Activated T-helper 2 cell treated with anti-CD3 and anti-CD28 coated beads, Interferon-gamma antibody, Interleukin-2, Interleukin-4, amounts not matched to agents 10 μg/mL and 5 μg/mL and 100 μg/mL, durations not matched to agents 14 hours and 24 hours and 36 hours (primary cell): ENCODE data around the gene EVI2B. TPM values are rescaled to one million over a fixed set of nuclear protein-coding genes. Genes with fewer than 3 reads are reported as not detected.
"Not testable (repeated sequence)": the region's sequence is repeated elsewhere in the genome, so short reads cannot be mapped to it uniquely, and the experiment has no call there.

Experiments used
- DNase-seq: peaks from one replicate; pipeline ENCODE4 v3.0.0; 2021; ENCODE audit warnings: low spot score
- H3K27ac Mint-ChIP-seq: one replicate; pipeline ENCODE4 v1.8.0; 2021; ENCODE audit warnings: mixed read lengths
- H3K27me3 Mint-ChIP-seq: one replicate; pipeline ENCODE4 v1.8.0; 2021; ENCODE audit warnings: low read depth, mixed read lengths
- H3K36me3 Mint-ChIP-seq: one replicate; pipeline ENCODE4 v1.8.0; 2021; ENCODE audit warnings: low read depth, mixed read lengths
- H3K4me1 Mint-ChIP-seq: one replicate; pipeline ENCODE4 v1.8.0; 2021; ENCODE audit warnings: low read depth, mixed read lengths
- H3K4me3 Mint-ChIP-seq: one replicate; pipeline ENCODE4 v1.8.0; 2021; ENCODE audit warnings: low read depth, mild to moderate bottlenecking, moderate library complexity, mixed read lengths
- H3K9me3 Mint-ChIP-seq: one replicate; pipeline ENCODE4 v1.8.0; 2021; ENCODE audit warnings: mixed read lengths
- intact Hi-C: fragments of 100-400 bp; cut with micrococcal nuclease; formaldehyde crosslinking; loops from one replicate; pipeline ENCODE4 v1.15.1; 2023
- total RNA-seq: library from RNA; stranded (reverse); gene quantifications from 2 replicates; pipeline ENCODE4 v1.2.3, GENCODE V29; 2022

EVI2B gene, protein sequence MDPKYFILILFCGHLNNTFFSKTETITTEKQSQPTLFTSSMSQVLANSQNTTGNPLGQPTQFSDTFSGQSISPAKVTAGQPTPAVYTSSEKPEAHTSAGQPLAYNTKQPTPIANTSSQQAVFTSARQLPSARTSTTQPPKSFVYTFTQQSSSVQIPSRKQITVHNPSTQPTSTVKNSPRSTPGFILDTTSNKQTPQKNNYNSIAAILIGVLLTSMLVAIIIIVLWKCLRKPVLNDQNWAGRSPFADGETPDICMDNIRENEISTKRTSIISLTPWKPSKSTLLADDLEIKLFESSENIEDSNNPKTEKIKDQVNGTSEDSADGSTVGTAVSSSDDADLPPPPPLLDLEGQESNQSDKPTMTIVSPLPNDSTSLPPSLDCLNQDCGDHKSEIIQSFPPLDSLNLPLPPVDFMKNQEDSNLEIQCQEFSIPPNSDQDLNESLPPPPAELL
- total RNA-seq: 13.0 and 13.9 TPM in 2 replicates

DNA sequence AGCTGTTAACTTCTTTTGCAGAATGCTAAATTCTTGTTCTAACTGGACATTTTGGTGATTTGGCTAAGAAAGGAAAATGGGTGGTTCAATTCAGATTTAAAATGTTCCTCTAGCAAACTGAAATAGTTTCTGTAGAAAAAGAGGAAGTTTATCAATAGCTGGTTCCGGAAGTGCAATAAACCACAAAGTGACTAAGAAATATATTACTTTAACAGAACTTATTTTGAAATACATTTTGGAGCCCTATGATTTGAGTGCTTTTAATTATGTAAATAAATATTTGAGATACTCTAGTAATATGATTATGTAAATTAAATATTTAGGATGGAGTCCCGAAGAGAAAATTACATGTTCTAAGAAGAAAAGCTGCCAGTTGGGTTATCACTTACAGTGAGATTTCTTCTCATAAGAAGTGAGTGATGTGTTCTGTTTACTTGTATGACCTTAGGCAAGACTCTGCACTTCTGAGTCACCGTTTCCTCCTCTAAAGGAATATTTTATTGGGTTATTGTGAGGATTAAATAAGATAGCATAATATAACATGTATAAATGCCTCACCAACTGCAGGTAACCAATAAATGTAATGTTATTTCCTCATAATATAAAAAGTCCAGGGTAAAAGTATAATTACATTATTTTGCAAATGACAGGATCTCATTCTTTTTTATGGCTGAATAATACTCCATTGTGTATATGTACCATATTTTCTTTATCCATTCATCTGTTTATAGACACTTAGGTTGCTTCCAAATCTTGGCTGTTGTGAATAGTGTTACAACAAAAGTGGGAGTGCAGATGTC is at the start of gene EVI2B:
EVI2B (minus strand) TSS at position 73 of the 800 bp plus-strand sequence. CDS start 8,445 bp downstream, outside the sequence.
- intact Hi-C loops: loop anchor here (5.0 kb wide), 3 partner anchors 178 to 492 kb away; partner anchors contain the start of gene CRLF3
- Mint-ChIP-seq H3K36me3 (peaks cover 48% of the 10 kb centered on the region), H3K4me3 (peak within 1 kb of the TSS; percentile 88), H3K4me1 (peaks cover 51% of the 10 kb centered on the region), H3K27me3 (no peaks in the 10 kb centered on the region), H3K27ac (peak within 1 kb of the TSS; percentile 96), H3K9me3 (no peaks in the 10 kb centered on the region)
- no peak for DNase-seq

- Mint-ChIP-seq H3K27me3 (no peaks in the 10 kb centered on the region), H3K27ac (no peak overlapping the region), H3K4me3 (no peak overlapping the region), H3K36me3 (peaks cover 31% of the 10 kb centered on the region), H3K9me3 (no peaks in the 10 kb centered on the region), H3K4me1 (peaks cover 1% of the 10 kb centered on the region)
- DNase-seq: no peak
- intact Hi-C loops: no loop called here
Observed at GRCh38 chr17:31357839-31358394, 44.1 kb upstream of the EVI2B start.

GRCh38 chr17:31357091-31357490 is 43.2 kb upstream of the EVI2B start:
- Mint-ChIP-seq H3K4me3 (no peak overlapping the region), H3K27ac (no peak overlapping the region), H3K4me1 (no peaks in the 10 kb centered on the region), H3K36me3 (peaks cover 28% of the 10 kb centered on the region), H3K27me3 (no peaks in the 10 kb centered on the region), H3K9me3 (no peaks in the 10 kb centered on the region)
- no peak for DNase-seq
- intact Hi-C loops: no loop called here

GRCh38 chr17:31355935-31356334 is 42.1 kb upstream of the EVI2B start:
- intact Hi-C loops: no loop called here
- no peak overlapping the region for H3K4me3 Mint-ChIP-seq
- H3K27me3 Mint-ChIP-seq: no peaks in the 10 kb centered on the region
- H3K9me3 Mint-ChIP-seq: no peaks in the 10 kb centered on the region
- H3K36me3 Mint-ChIP-seq: peaks cover 25% of the 10 kb centered on the region
- no peak overlapping the region for H3K27ac Mint-ChIP-seq
- H3K4me1 Mint-ChIP-seq: no peaks in the 10 kb centered on the region
- DNase-seq: no peak

GRCh38 chr17:31349454-31349853 is 35.6 kb upstream of the EVI2B start:
- Mint-ChIP-seq H3K27ac (no peak overlapping the region), H3K36me3 (peaks cover 14% of the 10 kb centered on the region), H3K4me1 (no peaks in the 10 kb centered on the region), H3K4me3 (no peak overlapping the region), H3K9me3 (no peaks in the 10 kb centered on the region), H3K27me3 (no peaks in the 10 kb centered on the region)
- no peak for DNase-seq
- intact Hi-C loops: no loop called here

DNA sequence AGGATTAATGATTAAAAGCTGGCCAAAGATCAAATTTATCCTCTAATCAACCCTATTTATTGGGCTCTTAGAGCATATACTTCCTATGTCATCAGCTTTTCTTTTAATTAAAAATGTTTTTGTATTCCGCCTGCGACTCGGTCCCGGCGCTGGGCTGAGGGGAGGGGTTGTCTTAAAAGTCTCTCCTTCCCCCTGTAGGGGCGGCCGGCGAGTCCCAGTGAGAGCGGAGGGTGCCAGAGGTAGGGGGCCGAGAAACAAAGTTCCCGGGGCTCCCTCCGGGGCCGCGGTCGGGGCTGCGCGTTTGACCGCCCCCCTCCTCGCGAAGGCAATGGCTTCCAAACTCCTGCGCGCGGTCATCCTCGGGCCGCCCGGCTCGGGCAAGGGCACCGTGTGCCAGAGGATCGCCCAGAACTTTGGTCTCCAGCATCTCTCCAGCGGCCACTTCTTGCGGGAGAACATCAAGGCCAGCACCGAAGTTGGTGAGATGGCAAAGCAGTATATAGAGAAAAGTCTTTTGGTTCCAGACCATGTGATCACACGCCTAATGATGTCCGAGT is 31.4 kb upstream of the EVI2B start:
- peaks cover 17% of the 10 kb centered on the region for H3K36me3 Mint-ChIP-seq
- intact Hi-C loops, H3K9me3 Mint-ChIP-seq, DNase-seq, H3K4me1 Mint-ChIP-seq, H3K27ac Mint-ChIP-seq, H3K4me3 Mint-ChIP-seq, H3K27me3 Mint-ChIP-seq: not testable (repeated sequence)

DNA sequence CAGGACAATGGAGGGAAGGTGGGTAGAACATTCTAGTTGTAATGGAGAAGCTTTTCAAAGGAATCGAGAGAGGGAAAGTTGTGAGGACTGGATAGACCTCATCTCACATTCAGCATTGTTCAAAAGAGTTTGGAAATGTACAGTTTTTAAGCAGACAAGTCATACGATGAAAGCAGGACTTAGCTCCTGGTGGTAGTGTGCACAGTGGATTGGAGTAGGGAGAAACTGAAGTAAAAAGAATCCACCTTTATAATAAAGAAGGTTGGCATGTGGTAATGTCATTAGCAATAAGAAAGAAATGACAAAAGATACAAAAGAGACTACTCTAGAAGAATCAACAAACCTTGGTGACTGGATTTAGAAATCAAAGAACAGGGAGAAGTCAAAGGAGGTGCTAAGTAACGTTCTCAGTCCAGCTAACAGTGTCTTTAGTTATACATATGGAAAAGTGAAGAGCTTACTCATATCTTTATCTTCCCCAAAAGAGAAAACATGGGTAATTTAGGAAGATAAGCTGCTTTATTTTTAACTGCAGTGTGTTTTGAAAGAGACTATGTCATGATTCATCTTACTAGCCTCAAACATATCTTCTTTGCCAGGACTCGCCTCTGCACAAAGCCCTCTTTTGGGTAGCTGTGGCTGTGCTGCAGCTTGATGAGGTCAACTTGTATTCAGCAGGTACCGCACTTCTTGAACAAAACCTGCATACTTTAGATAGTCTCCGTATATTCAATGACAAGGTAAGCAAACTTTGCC is 26.2 kb upstream of the EVI2B start:
- no peak for DNase-seq
- no peaks in the 10 kb centered on the region for H3K9me3 Mint-ChIP-seq
- no peaks in the 10 kb centered on the region for H3K27me3 Mint-ChIP-seq
- H3K4me1 Mint-ChIP-seq: peaks cover 7% of the 10 kb centered on the region
- no peak overlapping the region for H3K4me3 Mint-ChIP-seq
- intact Hi-C loops: no loop called here
- peaks cover 19% of the 10 kb centered on the region for H3K36me3 Mint-ChIP-seq
- H3K27ac Mint-ChIP-seq: no peak overlapping the region

DNA sequence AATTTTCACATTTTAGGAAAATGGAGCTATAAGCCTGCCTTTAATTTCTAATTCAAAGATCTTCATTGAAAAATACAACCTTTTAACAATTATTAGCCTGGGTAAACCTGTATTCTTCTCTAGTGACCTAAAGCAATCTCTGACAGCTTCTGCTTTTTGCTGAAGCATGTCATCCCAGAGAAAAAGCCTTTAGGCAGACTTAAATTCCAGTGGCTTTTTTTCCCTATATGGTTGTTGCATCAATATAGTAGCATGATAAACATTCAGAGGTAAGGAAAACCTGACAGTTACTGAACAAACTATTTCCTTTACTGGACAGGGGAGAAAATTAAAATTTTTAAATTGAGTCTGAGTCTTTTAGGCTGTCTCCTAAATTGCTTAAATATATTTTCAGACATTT is 15.4 kb upstream of the EVI2B start:
- peaks cover 21% of the 10 kb centered on the region for H3K36me3 Mint-ChIP-seq
- DNase-seq: no peak
- H3K4me3 Mint-ChIP-seq: no peak overlapping the region
- no peak overlapping the region for H3K27ac Mint-ChIP-seq
- H3K4me1 Mint-ChIP-seq: peaks cover 26% of the 10 kb centered on the region
- intact Hi-C loops: loop anchor here (10.0 kb wide), 1 partner anchor 234 kb away; the partner anchor contains the start of gene NF1
- no peaks in the 10 kb centered on the region for H3K9me3 Mint-ChIP-seq
- no peaks in the 10 kb centered on the region for H3K27me3 Mint-ChIP-seq

- H3K27ac Mint-ChIP-seq: peak overlapping the region; percentile 34
- peaks cover 21% of the 10 kb centered on the region for H3K36me3 Mint-ChIP-seq
- H3K4me3 Mint-ChIP-seq: no peak overlapping the region
- H3K4me1 Mint-ChIP-seq: peaks cover 31% of the 10 kb centered on the region
- no peaks in the 10 kb centered on the region for H3K27me3 Mint-ChIP-seq
- DNase-seq: no peak
- intact Hi-C loops: loop anchor here (10.0 kb wide), 1 partner anchor 233 kb away; the partner anchor contains the start of gene NF1
- no peaks in the 10 kb centered on the region for H3K9me3 Mint-ChIP-seq
Observed at GRCh38 chr17:31328160-31328535, 14.3 kb upstream of the EVI2B start.

DNA sequence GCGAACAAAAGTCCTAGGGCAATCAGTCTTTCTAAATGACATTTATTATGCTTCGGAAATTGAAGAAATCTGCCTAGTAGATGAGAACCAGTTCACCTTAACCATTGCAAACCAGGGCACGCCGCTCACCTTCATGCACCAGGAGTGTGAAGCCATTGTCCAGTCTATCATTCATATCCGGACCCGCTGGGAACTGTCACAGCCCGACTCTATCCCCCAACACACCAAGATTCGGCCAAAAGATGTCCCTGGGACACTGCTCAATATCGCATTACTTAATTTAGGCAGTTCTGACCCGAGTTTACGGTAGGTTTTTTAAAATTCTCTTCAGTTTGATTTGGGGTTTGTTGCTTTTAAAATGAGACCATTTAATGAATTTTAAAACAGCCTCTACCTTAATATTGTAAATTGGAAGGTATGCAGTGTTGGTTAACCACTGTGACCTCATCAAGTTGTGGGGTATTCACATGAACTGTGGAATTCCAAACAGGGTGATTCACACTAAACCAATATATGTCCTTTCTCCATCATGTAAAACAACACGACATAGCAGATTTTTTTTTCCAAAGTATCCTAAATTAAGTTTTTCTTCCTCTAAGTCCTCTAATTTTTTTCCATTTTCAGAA is 13.8 kb upstream of the EVI2B start:
- H3K36me3 Mint-ChIP-seq: peaks cover 21% of the 10 kb centered on the region
- peaks cover 33% of the 10 kb centered on the region for H3K4me1 Mint-ChIP-seq
- H3K9me3 Mint-ChIP-seq: no peaks in the 10 kb centered on the region
- no peak for DNase-seq
- no peak overlapping the region for H3K4me3 Mint-ChIP-seq
- peak overlapping the region; percentile 34 for H3K27ac Mint-ChIP-seq
- intact Hi-C loops: loop anchor here (10.0 kb wide), 1 partner anchor 233 kb away; the partner anchor contains the start of gene NF1
- no peaks in the 10 kb centered on the region for H3K27me3 Mint-ChIP-seq

- Mint-ChIP-seq H3K27ac (peak overlapping the region; percentile 56), H3K4me3 (no peak overlapping the region), H3K4me1 (peaks cover 30% of the 10 kb centered on the region), H3K9me3 (no peaks in the 10 kb centered on the region), H3K27me3 (no peaks in the 10 kb centered on the region), H3K36me3 (peaks cover 26% of the 10 kb centered on the region)
- intact Hi-C loops: loop anchor here (10.0 kb wide), 1 partner anchor 229 kb away; the partner anchor contains the start of gene NF1
- DNase-seq: no peak
Observed at GRCh38 chr17:31323551-31323950, 9.7 kb upstream of the EVI2B start.
